HG02852 (cell line): ENCODE data around the gene PPP2R2C.

ENCODE experiments used
- ATAC-seq: cut with Tn5 transposase; IDR thresholded peaks from one replicate; pipeline ENCODE4 v1.9.1; 2021; ENCODE audit warnings: mild to moderate bottlenecking, moderate library complexity; ENCODE audit not compliant: unreplicated experiment

PPP2R2C gene

GRCh38 chr4:6277139-6277802 is 195.1 kb downstream of the PPP2R2C start:
- no peak for ATAC-seq

DNA sequence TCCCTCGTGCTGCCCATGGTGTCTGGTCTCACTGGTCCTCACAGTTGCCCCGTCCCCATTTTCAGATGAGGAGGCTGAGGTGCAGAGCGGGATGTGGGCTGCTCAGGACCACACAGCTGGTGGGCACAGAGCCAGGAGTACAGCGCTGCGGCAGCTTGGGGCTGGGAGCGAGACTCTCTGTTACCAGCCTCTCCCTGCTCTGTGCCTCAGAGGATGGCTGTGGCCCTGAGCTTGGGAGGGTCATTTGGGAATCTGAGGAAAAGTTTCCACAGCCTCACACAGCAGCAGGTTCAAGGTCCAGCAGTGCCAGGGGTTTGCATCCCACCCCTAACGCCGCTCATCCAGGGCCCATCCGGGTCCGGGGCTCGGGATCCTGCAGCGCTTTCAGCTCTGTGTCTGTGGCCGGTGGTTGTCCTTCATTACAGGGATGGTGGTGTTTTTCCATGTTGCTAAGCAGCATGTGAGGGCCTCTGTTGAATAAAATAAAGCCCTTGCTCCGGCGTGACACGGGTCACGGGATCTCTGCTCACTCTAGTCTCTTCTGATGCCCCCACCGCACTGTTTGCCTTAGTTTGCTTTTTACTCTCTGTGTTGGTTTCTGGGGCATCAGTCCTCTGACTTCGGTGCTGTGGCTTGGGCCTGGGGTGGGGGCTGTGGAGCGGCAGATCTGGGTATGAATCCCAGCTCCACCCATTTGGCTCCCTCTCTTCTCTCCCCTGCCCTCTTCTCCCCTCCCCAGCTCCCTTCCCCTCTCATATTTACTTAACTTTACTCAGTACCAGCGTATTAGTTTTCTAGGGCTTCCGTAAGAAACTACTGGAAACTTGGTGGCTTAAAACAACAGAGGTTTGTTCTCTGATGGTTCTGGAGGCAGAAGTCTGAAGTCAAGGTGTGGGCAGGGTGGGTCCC is 196.3 kb downstream of the PPP2R2C start:
- no peak for ATAC-seq

GRCh38 chr4:6275351-6275750 is 197.1 kb downstream of the PPP2R2C start:
- ATAC-seq: no peak

DNA sequence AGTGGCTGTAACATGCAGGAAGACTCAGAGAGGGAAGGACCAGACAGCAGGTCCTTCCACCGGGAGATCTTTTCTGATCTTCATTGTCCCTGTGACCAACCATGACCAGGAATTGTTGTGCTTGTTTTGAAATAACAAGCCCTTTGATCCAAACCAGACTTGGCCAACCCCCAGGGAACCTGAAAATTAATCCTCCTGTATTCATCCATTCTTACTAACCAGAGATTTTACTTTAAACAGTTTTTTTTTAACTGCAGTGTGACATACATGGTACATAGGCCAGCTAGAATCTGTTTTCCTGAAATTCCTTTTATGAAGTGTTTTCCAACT is 198.8 kb downstream of the PPP2R2C start:
- no peak for ATAC-seq

- ATAC-seq: no peak
Measured at GRCh38 chr4:6272863-6273660, 199.4 kb downstream of the PPP2R2C start.

DNA sequence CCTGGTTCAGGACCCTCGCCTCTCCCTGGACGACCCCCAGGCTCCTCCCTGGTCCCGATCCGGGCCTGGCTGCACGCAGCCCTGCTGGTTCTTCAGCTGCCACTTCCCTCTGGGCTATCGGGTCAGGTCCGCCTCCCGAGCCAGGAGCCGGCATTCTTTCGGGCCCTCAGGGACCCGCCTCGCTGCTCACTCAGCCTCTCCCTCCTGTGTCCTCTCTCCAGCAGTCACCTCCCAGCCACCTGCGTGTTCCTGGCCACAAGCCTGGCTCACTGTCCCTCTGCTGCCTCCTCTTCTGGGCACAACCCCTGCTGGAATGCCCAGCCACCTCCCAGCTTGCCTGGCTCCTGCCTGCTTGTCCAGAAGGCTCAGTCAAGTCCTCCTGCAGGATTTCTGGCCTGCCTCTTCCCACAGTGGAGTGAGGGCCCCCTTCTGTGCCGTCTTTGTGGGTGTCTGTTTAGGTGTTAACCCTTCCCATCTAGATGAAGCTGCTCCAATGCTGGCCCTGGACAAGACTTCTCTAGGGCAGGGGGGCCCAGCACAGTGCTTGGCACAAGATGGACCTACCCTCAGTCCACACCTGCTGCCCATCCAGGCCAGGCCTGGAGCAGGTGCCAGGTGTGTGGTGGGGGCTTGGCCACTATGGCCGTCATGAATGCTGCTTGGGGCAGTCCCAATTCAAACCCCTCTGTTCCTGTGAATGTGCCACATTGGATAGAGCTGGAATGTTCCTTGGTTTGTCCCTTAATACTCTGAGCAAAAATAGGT is 200.5 kb downstream of the PPP2R2C start:
- no peak for ATAC-seq

GRCh38 chr4:6271206-6271605 is 201.2 kb downstream of the PPP2R2C start:
- ATAC-seq: no peak

- ATAC-seq: no peak
Measured at GRCh38 chr4:6270636-6271121, 201.7 kb downstream of the PPP2R2C start.
